CD4-positive, CD25-positive, alpha-beta regulatory T cell (primary cell): Measurements from ENCODE around the gene TRPC6. TPM values are rescaled to one million over a fixed set of nuclear protein-coding genes. Genes with fewer than 3 reads are reported as not detected.

Source experiments
- ATAC-seq, 2 donors: fragments of 150-1000 bp; cut with Tn5 transposase; one replicate each; pipeline ENCODE4 v1.10.0; 2021; ENCODE audit warnings: low read depth in 2 of 2, moderate number of reproducible peaks in 2 of 2, moderate library complexity in 1 of 2
- DNase-seq, 3 donors: peaks; one replicate each; pipeline versions ENCODE4 v3.0.0 to v3.0.0-alpha.2; 2012 to 2022; ENCODE audit warnings: mixed read lengths in 1 of 3
- H3K27ac ChIP-seq: one replicate; pipeline ENCODE4 v1.7.0; 2013; ENCODE audit warnings: mild to moderate bottlenecking, low read length; ENCODE audit not compliant: insufficient read depth, poor library complexity, severe bottlenecking
- H3K27me3 ChIP-seq: one replicate; pipeline ENCODE4 v1.7.0; 2013; ENCODE audit warnings: low read length; ENCODE audit not compliant: control insufficient read depth, insufficient read depth
- H3K36me3 ChIP-seq: one replicate; pipeline ENCODE4 v1.7.0; 2013; ENCODE audit warnings: mild to moderate bottlenecking, low read length, moderate library complexity; ENCODE audit not compliant: control insufficient read depth, insufficient read depth
- H3K4me1 ChIP-seq: 2 replicates; pipeline ENCODE4 v1.7.0; 2013; ENCODE audit warnings: mild to moderate bottlenecking, low read length; ENCODE audit not compliant: insufficient read depth, control insufficient read depth, poor library complexity, severe bottlenecking
- H3K4me3 ChIP-seq: one replicate; pipeline ENCODE4 v1.7.0; 2013; ENCODE audit warnings: low read depth, mild to moderate bottlenecking, low read length, moderate library complexity
- H3K9me3 ChIP-seq, 2 experiments: 1 replicate in 1 of 2; 2 replicates in 1 of 2; pipeline ENCODE4 v1.7.0; 2013; ENCODE audit warnings: low read length in 2 of 2, mild to moderate bottlenecking in 1 of 2, moderate library complexity in 1 of 2; ENCODE audit not compliant: control insufficient read depth in 2 of 2
- H3K27ac Mint-ChIP-seq, 3 donors: one replicate each; pipeline ENCODE4 v1.8.0; 2020 to 2022; ENCODE audit warnings: mild to moderate bottlenecking in 3 of 3, mixed read lengths in 3 of 3, moderate library complexity in 2 of 3
- H3K27me3 Mint-ChIP-seq: one replicate; pipeline ENCODE4 v1.8.0; 2022; ENCODE audit warnings: mild to moderate bottlenecking, mixed read lengths
- H3K36me3 Mint-ChIP-seq: one replicate; pipeline ENCODE4 v1.8.0; 2020; ENCODE audit warnings: mixed read lengths
- H3K4me1 Mint-ChIP-seq, 4 donors: one replicate each; pipeline ENCODE4 v1.8.0; 2020 to 2022; ENCODE audit warnings: mixed read lengths in 4 of 4, mild to moderate bottlenecking in 1 of 4
- H3K4me3 Mint-ChIP-seq, 4 donors: one replicate each; pipeline ENCODE4 v1.8.0; 2020 to 2022; ENCODE audit warnings: mild to moderate bottlenecking in 4 of 4, mixed read lengths in 4 of 4, moderate library complexity in 3 of 4
- H3K9me3 Mint-ChIP-seq, 7 donors: one replicate each; pipeline ENCODE4 v1.8.0; 2020 to 2022; ENCODE audit warnings: mixed read lengths in 7 of 7, mild to moderate bottlenecking in 3 of 7, moderate library complexity in 2 of 7
- polyA plus RNA-seq, 4 donors: library from polyadenylated mRNA; unstranded; fragments of 300-500 nt; fragmentation: Illumina TruSeq; gene quantifications; one replicate each; pipeline ENCODE4 v1.2.3, GENCODE V29; 2021
- total RNA-seq: library from RNA; stranded (reverse); gene quantifications from one replicate; pipeline ENCODE4 v1.2.3, GENCODE V29; 2022

TRPC6 gene
- total and polyA plus RNA-seq, 5 donors from 2014 or later, result not detected

DNA sequence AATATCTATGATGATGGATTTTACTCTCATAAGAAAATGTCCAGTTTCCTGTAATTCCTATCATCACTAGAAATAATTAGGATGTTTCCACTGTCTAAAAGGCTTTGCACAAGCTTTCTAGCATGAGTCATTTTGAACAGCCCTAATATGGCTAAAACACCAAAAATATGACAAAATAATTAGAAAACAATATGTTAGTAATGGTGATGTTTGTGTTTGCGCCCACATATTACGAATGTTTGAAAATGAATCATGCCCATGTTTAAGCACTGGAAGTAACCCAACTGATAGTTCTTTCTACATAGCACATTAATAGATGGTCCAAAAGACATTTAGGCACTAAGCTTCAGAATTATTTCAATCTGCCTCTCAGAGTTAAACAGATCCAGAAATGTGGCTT, 96.0 kb downstream of the TRPC6 start:
- no peaks in the 10 kb centered on the region for H3K36me3 ChIP-seq
- no peaks in the 10 kb centered on the region for H3K27me3 Mint-ChIP-seq
- ATAC-seq (no peak), DNase-seq (no peak)
- H3K4me1 ChIP-seq, result no peaks in the 10 kb centered on the region
- H3K9me3 Mint-ChIP-seq, result peaks cover 0 to 4% (median 2%) of the 10 kb centered on the region in 7 donors
- H3K36me3 Mint-ChIP-seq, result no peaks in the 10 kb centered on the region
- H3K4me3 ChIP-seq, result no peak overlapping the region
- H3K27me3 ChIP-seq, result no peaks in the 10 kb centered on the region
- H3K9me3 ChIP-seq, result peaks cover 0 to 2% of the 10 kb centered on the region in 2 experiments
- H3K27ac Mint-ChIP-seq, result no peak overlapping the region
- no peaks in the 10 kb centered on the region for H3K4me1 Mint-ChIP-seq
- no peak overlapping the region for H3K4me3 Mint-ChIP-seq
- H3K27ac ChIP-seq, result no peak overlapping the region

DNA sequence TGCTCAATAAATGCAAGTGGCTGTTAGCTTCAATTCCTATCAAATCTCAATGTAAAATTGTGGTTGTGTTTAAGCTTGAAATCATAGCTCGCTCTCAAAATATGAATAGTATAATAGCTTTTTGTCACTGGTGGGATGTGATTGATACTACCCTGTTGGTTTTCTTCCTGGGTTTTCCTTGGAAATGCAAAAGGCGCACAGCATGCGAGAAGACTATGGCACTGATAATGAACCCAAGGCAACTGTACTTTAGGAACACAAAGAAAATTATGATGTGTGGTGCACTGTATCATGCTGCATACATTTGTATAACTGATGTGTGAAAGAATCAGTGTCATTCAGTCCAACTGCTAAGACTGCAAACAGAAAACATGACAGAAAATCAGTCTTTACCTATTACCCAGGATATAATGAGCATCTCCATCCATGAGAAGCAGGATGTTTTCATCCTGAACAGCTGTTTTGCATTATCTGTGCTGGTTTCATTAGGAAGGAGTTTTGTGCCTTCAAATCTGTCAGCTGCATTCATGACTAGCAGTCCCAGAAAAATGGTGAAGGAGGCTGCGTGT, 101.2 kb downstream of the TRPC6 start:
- ATAC-seq (no peak), DNase-seq (no peak)
- Histone ChIP-seq H3K4me3 (no peak overlapping the region), H3K27me3 (no peaks in the 10 kb centered on the region), H3K36me3 (no peaks in the 10 kb centered on the region), H3K9me3 (peaks cover 0 to 3% of the 10 kb centered on the region in 2 experiments), H3K4me1 (no peaks in the 10 kb centered on the region), H3K27ac (no peak overlapping the region)
- peaks cover 0 to 2% (median 0%) of the 10 kb centered on the region in 7 donors for H3K9me3 Mint-ChIP-seq
- H3K36me3 Mint-ChIP-seq, result no peaks in the 10 kb centered on the region
- no peaks in the 10 kb centered on the region for H3K4me1 Mint-ChIP-seq
- no peak overlapping the region for H3K27ac Mint-ChIP-seq
- H3K27me3 Mint-ChIP-seq, result no peaks in the 10 kb centered on the region
- no peak overlapping the region for H3K4me3 Mint-ChIP-seq

DNA sequence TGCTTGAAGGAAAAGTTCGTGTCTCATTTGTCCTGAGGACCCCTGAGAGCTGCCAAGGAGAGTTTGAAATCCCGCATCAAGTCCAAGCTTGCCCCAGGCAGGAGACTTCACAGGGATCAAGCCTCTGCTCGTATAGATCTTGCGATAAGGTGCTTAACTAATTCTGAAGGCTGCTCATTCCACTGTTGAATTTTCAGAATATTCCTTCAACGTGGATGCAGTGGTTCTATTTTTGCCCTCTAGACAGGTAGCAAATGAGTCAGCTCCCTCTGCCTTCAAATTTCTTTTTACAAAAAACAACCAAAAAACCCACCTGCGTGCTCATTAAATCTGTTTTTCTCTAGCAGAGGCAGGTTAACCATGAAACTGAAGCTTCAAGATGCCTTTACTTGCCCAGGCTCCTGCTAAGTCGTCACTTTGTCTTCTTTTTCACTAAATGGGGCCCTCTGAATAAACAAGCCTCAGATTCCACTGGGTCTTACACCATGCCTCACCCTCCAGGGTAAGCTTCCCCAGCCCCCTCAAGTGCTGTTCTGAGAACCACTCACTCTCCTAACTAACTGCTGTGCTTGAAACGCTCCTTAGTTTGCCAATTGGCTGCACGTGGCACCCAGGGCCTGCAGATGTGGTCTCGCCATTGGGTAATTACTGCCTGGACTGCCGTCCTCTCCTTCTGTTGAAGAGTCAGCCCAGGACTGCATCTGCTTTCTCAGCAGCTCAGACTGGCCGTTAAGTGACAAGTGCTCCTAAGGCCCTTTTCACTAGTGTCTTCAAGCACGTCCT, 105.0 kb downstream of the TRPC6 start:
- Mint-ChIP-seq H3K4me1 (no peaks in the 10 kb centered on the region), H3K9me3 (peaks cover 0 to 5% (median 2%) of the 10 kb centered on the region in 7 donors), H3K27me3 (no peaks in the 10 kb centered on the region), H3K4me3 (no peak overlapping the region), H3K27ac (no peak overlapping the region), H3K36me3 (no peaks in the 10 kb centered on the region)
- DNase-seq (no peak), ATAC-seq (no peak)
- Histone ChIP-seq H3K36me3 (no peaks in the 10 kb centered on the region), H3K4me1 (no peaks in the 10 kb centered on the region), H3K27ac (no peak overlapping the region), H3K4me3 (no peak overlapping the region), H3K9me3 (peaks cover 0 to 3% of the 10 kb centered on the region in 2 experiments), H3K27me3 (no peaks in the 10 kb centered on the region)

DNA sequence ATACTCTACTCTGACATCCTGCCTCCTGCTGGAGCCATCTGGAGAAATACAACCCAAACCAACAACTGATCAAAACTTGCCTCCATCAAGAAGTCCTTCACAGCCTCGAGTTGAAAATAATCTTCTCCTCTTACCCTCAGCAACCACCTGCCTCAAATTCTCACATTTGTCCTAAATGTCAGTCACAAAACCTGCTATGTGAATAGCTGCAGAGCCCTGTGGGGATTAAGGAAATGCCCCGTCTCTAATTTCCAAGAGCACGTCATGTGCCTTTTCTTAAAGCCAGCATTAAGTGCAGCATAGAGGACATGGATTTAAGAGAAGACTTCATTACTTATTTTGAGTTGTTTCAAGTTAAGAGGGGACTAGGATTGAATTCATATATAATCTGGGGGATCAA, 105.9 kb downstream of the TRPC6 start:
- DNase-seq (no peak), ATAC-seq (no peak)
- Mint-ChIP-seq H3K36me3 (no peaks in the 10 kb centered on the region), H3K27ac (no peak overlapping the region), H3K27me3 (no peaks in the 10 kb centered on the region), H3K4me1 (no peaks in the 10 kb centered on the region), H3K4me3 (no peak overlapping the region), H3K9me3 (peaks cover 0 to 5% (median 2%) of the 10 kb centered on the region in 7 donors)
- Histone ChIP-seq H3K27ac (no peak overlapping the region), H3K27me3 (no peaks in the 10 kb centered on the region), H3K9me3 (peaks cover 0 to 3% of the 10 kb centered on the region in 2 experiments), H3K4me3 (no peak overlapping the region), H3K4me1 (no peaks in the 10 kb centered on the region), H3K36me3 (no peaks in the 10 kb centered on the region)

DNA sequence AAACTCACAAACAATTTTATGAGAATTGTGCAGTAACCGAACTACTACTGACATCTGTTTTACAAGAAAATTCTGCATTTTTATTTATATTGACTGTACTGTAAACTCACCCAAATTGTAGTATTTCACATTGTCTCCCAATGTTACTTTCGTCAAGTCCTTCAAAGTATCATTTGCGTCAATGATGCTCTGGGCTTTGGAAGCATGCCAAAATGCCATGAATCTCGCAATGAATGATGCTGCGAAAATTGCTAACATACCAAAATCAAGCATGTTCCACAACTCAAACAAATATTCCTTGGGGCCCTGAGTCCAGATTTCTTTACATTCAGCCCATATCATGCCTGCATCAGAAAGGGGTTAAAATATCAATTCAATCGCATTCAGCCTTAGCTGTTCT, 107.6 kb downstream of the TRPC6 start:
- Histone ChIP-seq H3K27ac (no peak overlapping the region), H3K27me3 (no peaks in the 10 kb centered on the region), H3K4me1 (no peaks in the 10 kb centered on the region), H3K4me3 (no peak overlapping the region), H3K36me3 (no peaks in the 10 kb centered on the region), H3K9me3 (no peaks in the 10 kb centered on the region)
- H3K4me3 Mint-ChIP-seq, result no peak overlapping the region
- no peaks in the 10 kb centered on the region for H3K27me3 Mint-ChIP-seq
- no peaks in the 10 kb centered on the region for H3K36me3 Mint-ChIP-seq
- peaks cover 0 to 5% (median 0%) of the 10 kb centered on the region in 7 donors for H3K9me3 Mint-ChIP-seq
- no peak for DNase-seq
- no peaks in the 10 kb centered on the region for H3K4me1 Mint-ChIP-seq
- no peak for ATAC-seq
- no peak overlapping the region for H3K27ac Mint-ChIP-seq

DNA sequence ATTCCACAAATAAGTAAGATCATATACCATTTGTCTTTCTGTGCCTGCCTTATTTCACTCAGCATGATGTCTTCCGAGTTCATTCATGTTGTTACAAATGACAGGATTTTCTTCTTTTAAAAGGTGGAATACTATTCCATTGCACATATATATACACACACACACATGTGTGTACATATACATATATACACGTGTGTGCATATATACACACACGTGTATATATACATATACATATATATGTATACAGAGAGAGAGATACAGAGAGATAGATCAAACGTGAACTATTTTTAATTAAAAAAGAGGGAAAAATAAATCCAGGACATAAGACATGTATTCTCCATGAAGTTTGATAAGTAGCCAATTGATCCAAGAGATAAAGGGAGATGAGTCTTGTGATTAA, 108.1 kb downstream of the TRPC6 start:
- peaks cover 0 to 5% (median 0%) of the 10 kb centered on the region in 7 donors for H3K9me3 Mint-ChIP-seq
- H3K27me3 Mint-ChIP-seq, result no peaks in the 10 kb centered on the region
- no peaks in the 10 kb centered on the region for H3K27me3 ChIP-seq
- no peak overlapping the region for H3K27ac ChIP-seq
- no peak for ATAC-seq
- H3K4me3 Mint-ChIP-seq, result no peak overlapping the region
- no peaks in the 10 kb centered on the region for H3K36me3 Mint-ChIP-seq
- no peaks in the 10 kb centered on the region for H3K4me1 ChIP-seq
- no peaks in the 10 kb centered on the region for H3K36me3 ChIP-seq
- no peak for DNase-seq
- H3K27ac Mint-ChIP-seq, result no peak overlapping the region
- no peaks in the 10 kb centered on the region for H3K4me1 Mint-ChIP-seq
- no peaks in the 10 kb centered on the region for H3K9me3 ChIP-seq
- no peak overlapping the region for H3K4me3 ChIP-seq

DNA sequence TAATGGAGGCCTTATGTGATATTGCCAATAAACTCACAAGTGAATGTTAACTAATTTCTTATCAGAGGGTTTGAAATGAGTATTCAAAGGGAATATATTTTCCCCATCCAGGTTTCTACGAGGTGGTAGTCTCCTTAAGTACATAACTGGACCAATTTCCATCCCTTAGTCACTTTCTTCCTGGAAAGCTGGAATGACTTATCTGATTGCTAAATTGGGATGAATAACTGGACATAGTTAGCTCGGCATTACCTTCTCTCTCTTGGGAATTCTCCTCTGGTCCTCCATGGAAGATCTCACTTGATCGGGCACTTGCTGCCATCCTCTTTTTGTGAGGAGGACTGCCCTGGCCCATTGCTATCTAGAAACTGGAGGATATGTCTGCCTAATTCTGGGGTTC, 109.1 kb downstream of the TRPC6 start:
- no peak for DNase-seq
- ATAC-seq, result no peak
- no peak overlapping the region for H3K4me3 Mint-ChIP-seq
- Histone ChIP-seq H3K9me3 (no peaks in the 10 kb centered on the region), H3K4me1 (no peaks in the 10 kb centered on the region), H3K4me3 (no peak overlapping the region), H3K27me3 (no peaks in the 10 kb centered on the region), H3K27ac (no peak overlapping the region), H3K36me3 (no peaks in the 10 kb centered on the region)
- no peaks in the 10 kb centered on the region for H3K36me3 Mint-ChIP-seq
- H3K9me3 Mint-ChIP-seq, result peaks cover 0 to 6% (median 2%) of the 10 kb centered on the region in 7 donors
- no peaks in the 10 kb centered on the region for H3K4me1 Mint-ChIP-seq
- H3K27ac Mint-ChIP-seq, result no peak overlapping the region
- H3K27me3 Mint-ChIP-seq, result no peaks in the 10 kb centered on the region
